GM19467 (cell line): ENCODE measurements around the gene HSD3B7.

ENCODE experiments used
- ATAC-seq: cut with Tn5 transposase; IDR thresholded peaks from one replicate; pipeline ENCODE4 v1.9.1; 2021; ENCODE audit warnings: mild to moderate bottlenecking, moderate library complexity; ENCODE audit not compliant: unreplicated experiment

The HSD3B7 gene

GRCh38 chr16:30956601-30957455 lies 28.2 kb upstream of the HSD3B7 start:
- ATAC-seq = peak; percentile 33

- ATAC-seq = peak; percentile 57
These were observed 27.4 kb upstream of the HSD3B7 start, which contains the start of gene SETD1A for GRCh38 chr16:30957456-30958174. SETD1A (plus strand) TSS chr16:30957754; CDS start chr16:30958732, 978 bp downstream.

- peak; percentile 24 for ATAC-seq
These were observed 26.6 kb upstream of the HSD3B7 start for GRCh38 chr16:30958175-30959079.

GRCh38 chr16:30961384-30961783 lies 23.6 kb upstream of the HSD3B7 start:
- ATAC-seq = no peak

GRCh38 chr16:30963925-30964511 lies 21.0 kb upstream of the HSD3B7 start:
- no peak for ATAC-seq

GRCh38 chr16:30964574-30965226 lies 20.3 kb upstream of the HSD3B7 start:
- no peak for ATAC-seq

- ATAC-seq = no peak
These were observed 19.6 kb upstream of the HSD3B7 start for GRCh38 chr16:30965436-30965835.

- ATAC-seq = no peak
These were observed 18.9 kb upstream of the HSD3B7 start for GRCh38 chr16:30966033-30966619.

- no peak for ATAC-seq
These were observed 17.2 kb upstream of the HSD3B7 start for GRCh38 chr16:30967795-30968194.

GRCh38 chr16:30969246-30969842 lies 15.7 kb upstream of the HSD3B7 start:
- no peak for ATAC-seq

GRCh38 chr16:30971298-30971697 lies 13.7 kb upstream of the HSD3B7 start:
- ATAC-seq = no peak

- ATAC-seq = no peak
These were observed 12.1 kb upstream of the HSD3B7 start for GRCh38 chr16:30972872-30973271.

- no peak for ATAC-seq
These were observed 10.7 kb upstream of the HSD3B7 start for GRCh38 chr16:30974348-30974747.

- ATAC-seq = no peak
These were observed 8.5 kb upstream of the HSD3B7 start for GRCh38 chr16:30976486-30976885.

GRCh38 chr16:30977502-30977901 lies 7.5 kb upstream of the HSD3B7 start:
- ATAC-seq = no peak

- no peak for ATAC-seq
These were observed 5.6 kb upstream of the HSD3B7 start for GRCh38 chr16:30979170-30980022.

- ATAC-seq = no peak
These were observed 5.0 kb upstream of the HSD3B7 start for GRCh38 chr16:30980023-30980371.

- no peak for ATAC-seq
These were observed 4.6 kb upstream of the HSD3B7 start for GRCh38 chr16:30980434-30980833.

- ATAC-seq = no peak
These were observed 4.0 kb upstream of the HSD3B7 start for GRCh38 chr16:30980959-30981358.
